H1 (cell line): ENCODE data around the gene PLA2G4A. TPM values are rescaled to one million over a fixed set of nuclear protein-coding genes. Genes with fewer than 3 reads are reported as not detected.

Source experiments
- ATF2 ChIP-seq: IDR thresholded peaks from 2 replicates; pipeline ENCODE4 v1.6.1; 2012; ENCODE audit warnings: low read length, inconsistent platforms
- CHD7 ChIP-seq: fragments of 300-600 bp; sonication (generic); IDR thresholded peaks from 2 replicates; pipeline ENCODE4 v1.7.1; 2012; ENCODE audit warnings: low read length, moderate library complexity, mild to moderate bottlenecking, inconsistent platforms; ENCODE audit not compliant: insufficient replicate concordance
- CREB1 ChIP-seq: IDR thresholded peaks from 2 replicates; pipeline ENCODE4 v1.6.1; 2012; ENCODE audit warnings: inconsistent platforms
- JUN ChIP-seq: IDR thresholded peaks from 2 replicates; pipeline ENCODE4 v1.6.1; 2011; ENCODE audit warnings: low read depth, mild to moderate bottlenecking, improper control_type of control experiment, low read length
- NRF1 ChIP-seq: IDR thresholded peaks from 2 replicates; pipeline ENCODE4 v1.6.1; 2011; ENCODE audit warnings: mild to moderate bottlenecking, low read depth, low read length, improper control_type of control experiment
- RNF2 ChIP-seq: fragments of 200-900, 300-1000 bp; sonication (generic); IDR thresholded peaks from 2 replicates; pipeline ENCODE4 v1.7.1; 2016; ENCODE audit warnings: borderline replicate concordance, low read depth, mild to moderate bottlenecking, antibody characterized with exemption, low read length; ENCODE audit not compliant: poor library complexity, severe bottlenecking; ENCODE audit errors: missing control alignments
- SP2 ChIP-seq: IDR thresholded peaks from 2 replicates; pipeline ENCODE4 v1.6.1; 2012; ENCODE audit warnings: mild to moderate bottlenecking, low read length, inconsistent platforms
- SRF ChIP-seq: IDR thresholded peaks from 2 replicates; pipeline ENCODE4 v1.6.1; 2011; ENCODE audit warnings: mild to moderate bottlenecking, low read depth, low read length, moderate library complexity
- polyA plus RNA-seq, 7 experiments: library from polyadenylated mRNA; depleted of rRNA in 3 of 7; stranded (reverse) in 5 of 7; unstranded in 2 of 7; fragments of >200 nt in 5 of 7; fragments of 200-250 nt in 2 of 7; gene quantifications; 1 replicate in 5 of 7; 2 replicates in 1 of 7; 4 replicates in 1 of 7; pipeline versions ENCODE4 v1.2.1 to v1.2.3, GENCODE V29; 2011 to 2013; ENCODE audit warnings: missing spikeins in 2 of 7, mixed read lengths in 2 of 7
- total RNA-seq: library from RNA; stranded (reverse); fragmentation: NEBNext Ultra II Directional; extraction: Animal tissue kit (Norgen Biotek cat#: 25700); gene quantifications from 2 replicates; pipeline ENCODE4 v1.2.1, GENCODE V29; 2021

Gene PLA2G4A
- total and polyA plus RNA-seq, 2 of the 8 experiments (the other 6 are each of a cell fraction or from before 2014, with no cell fraction given), result 0.63 to 1.4 TPM

GRCh38 chr1:186783193-186783592, 45.6 kb upstream of the PLA2G4A start (continued):
- TF ChIP-seq CHD7, result no peak
- TF ChIP-seq NRF1, result no peak
- TF ChIP-seq JUN, result no peak
- no peak for TF ChIP-seq SP2
- TF ChIP-seq CREB1, result no peak
- TF ChIP-seq ATF2, result no peak
- TF ChIP-seq RNF2, result no peak
- TF ChIP-seq SRF, result no peak
